ENCODE measurements around the gene SYDE2.
"Not testable (repeated sequence)": the region's sequence is repeated elsewhere in the genome, so short reads cannot be mapped to it uniquely, and the experiment has no call there.

Gene SYDE2

GRCh38 chr1:85216697-85217096 is 15.9 kb upstream of the SYDE2 start:
- no peak for DNase-seq

GRCh38 chr1:85214654-85215053 is 13.8 kb upstream of the SYDE2 start:
- no peak for DNase-seq

GRCh38 chr1:85208488-85208887 is 7.7 kb upstream of the SYDE2 start:
- no peak for DNase-seq

- no peak for DNase-seq
These were observed 2.9 kb upstream of the SYDE2 start for GRCh38 chr1:85203573-85204171.

GRCh38 chr1:85202864-85203255 is 2.0 kb upstream of the SYDE2 start:
- no peak for DNase-seq

- DNase-seq = no peak
These were observed 1.5 kb upstream of the SYDE2 start for GRCh38 chr1:85202092-85202863.

GRCh38 chr1:85201340-85202091 is 700 bp upstream of the SYDE2 start:
- peak; percentile 87 for DNase-seq

GRCh38 chr1:85199667-85200462 is 951 bp downstream of the SYDE2 start:
- no peak for DNase-seq

GRCh38 chr1:85198864-85199263 is 2.0 kb downstream of the SYDE2 start:
- DNase-seq = no peak

GRCh38 chr1:85196358-85196757 is 4.5 kb downstream of the SYDE2 start:
- DNase-seq = no peak

- no peak for DNase-seq
These were observed 5.1 kb downstream of the SYDE2 start for GRCh38 chr1:85195703-85196102.

- DNase-seq = not testable (repeated sequence)
These were observed 8.7 kb downstream of the SYDE2 start for GRCh38 chr1:85192129-85192528.

- DNase-seq = no peak
These were observed 11.7 kb downstream of the SYDE2 start for GRCh38 chr1:85189120-85189519.

GRCh38 chr1:85188530-85188929 is 12.3 kb downstream of the SYDE2 start:
- no peak for DNase-seq

GRCh38 chr1:85187021-85187420 is 13.8 kb downstream of the SYDE2 start:
- DNase-seq = not testable (repeated sequence)

GRCh38 chr1:85184245-85184644 is 16.6 kb downstream of the SYDE2 start:
- DNase-seq = no peak

- DNase-seq = no peak
These were observed 18.1 kb downstream of the SYDE2 start for GRCh38 chr1:85182700-85183099.

- DNase-seq = no peak
These were observed 19.9 kb downstream of the SYDE2 start for GRCh38 chr1:85180869-85181268.

GRCh38 chr1:85179522-85179921 is 21.3 kb downstream of the SYDE2 start:
- DNase-seq = no peak

- no peak for DNase-seq
These were observed 22.4 kb downstream of the SYDE2 start for GRCh38 chr1:85178396-85178795.

- no peak for DNase-seq
These were observed 26.3 kb downstream of the SYDE2 start for GRCh38 chr1:85174503-85174902.

- no peak for DNase-seq
These were observed 28.0 kb downstream of the SYDE2 start for GRCh38 chr1:85172684-85173337.

- DNase-seq = no peak
These were observed 29.1 kb downstream of the SYDE2 start for GRCh38 chr1:85171721-85172120.

Data from activated effector memory CD4-positive, alpha-beta T cell treated with anti-CD3 and anti-CD28 coated beads, Interleukin-2, amount 50 U/mL, for 16 hours (primary cell).